CD4-positive, alpha-beta T cell (primary cell): ENCODE measurements around the gene ADCY5. TPM values are rescaled to one million over a fixed set of nuclear protein-coding genes. Genes with fewer than 3 reads are reported as not detected.

Experiments used
- ATAC-seq: fragments of 200-7000 bp; cut with Tn5 transposase; one replicate; pipeline ENCODE4 v1.10.0; 2022; ENCODE audit warnings: mild to moderate bottlenecking; ENCODE audit not compliant: poor library complexity
- CTCF ChIA-PET: fragments of 350-600 bp; sonication (Branson Sonifier 250); formaldehyde crosslinking; loops from one replicate; lab custom pipeline; 2021; ENCODE audit warnings: antibody characterized with exemption, inconsistent platforms; lab: Charles Lee
- POLR2A ChIA-PET: fragments of 350-600 bp; sonication (Branson Sonifier 250); formaldehyde crosslinking; loops from one replicate; lab custom pipeline; 2021; ENCODE audit warnings: antibody characterized with exemption, inconsistent platforms; lab: Charles Lee
- DNase-seq, 14 experiments: peaks; one replicate each; pipeline ENCODE4 v3.0.0-alpha.2; 2013 to 2020; ENCODE audit warnings: mixed read lengths in 2 of 14
- H3K27ac ChIP-seq, 2 donors: one replicate each; pipeline versions ENCODE4 v1.5.1 to v1.7.0; 2013; ENCODE audit warnings: low read length in 2 of 2, low read depth in 1 of 2, mild to moderate bottlenecking in 1 of 2
- H3K27me3 ChIP-seq, 2 experiments: 1 replicate in 1 of 2; 2 replicates in 1 of 2; pipeline versions ENCODE4 v1.6.1 to v1.7.0; 2013; ENCODE audit warnings: low read length in 2 of 2, control low read depth in 1 of 2, mild to moderate bottlenecking in 1 of 2, moderate library complexity in 1 of 2; ENCODE audit not compliant: insufficient read depth in 2 of 2, control insufficient read depth in 1 of 2
- H3K36me3 ChIP-seq: one replicate; pipeline ENCODE4 v1.6.1; 2013; ENCODE audit warnings: low read length, control low read depth; ENCODE audit not compliant: insufficient read depth
- H3K4me1 ChIP-seq: one replicate; pipeline ENCODE4 v1.6.1; 2013; ENCODE audit warnings: low read length, control low read depth; ENCODE audit not compliant: insufficient read depth
- H3K4me3 ChIP-seq: one replicate; pipeline ENCODE4 v1.5.1; 2013; ENCODE audit warnings: mild to moderate bottlenecking, low read length, moderate library complexity
- H3K9me3 ChIP-seq, 2 experiments: 1 replicate in 1 of 2; 2 replicates in 1 of 2; pipeline versions ENCODE4 v1.6.1 to v1.7.0; 2013; ENCODE audit warnings: low read length in 2 of 2, mild to moderate bottlenecking in 2 of 2, control low read depth in 1 of 2, moderate library complexity in 1 of 2; ENCODE audit not compliant: control insufficient read depth in 1 of 2, insufficient read depth in 1 of 2
- H3K27ac Mint-ChIP-seq: one replicate; pipeline ENCODE4 v1.8.0; 2020; ENCODE audit warnings: mixed read lengths
- H3K27me3 Mint-ChIP-seq: one replicate; pipeline ENCODE4 v1.8.0; 2021; ENCODE audit warnings: mixed read lengths
- H3K36me3 Mint-ChIP-seq: one replicate; pipeline ENCODE4 v1.8.0; 2021; ENCODE audit warnings: low read depth, mixed read lengths
- H3K4me1 Mint-ChIP-seq: one replicate; pipeline ENCODE4 v1.8.0; 2021; ENCODE audit warnings: low read depth, mixed read lengths
- H3K4me3 Mint-ChIP-seq: one replicate; pipeline ENCODE4 v1.8.0; 2020; ENCODE audit warnings: mild to moderate bottlenecking, mixed read lengths
- H3K9me3 Mint-ChIP-seq: one replicate; pipeline ENCODE4 v1.8.0; 2020; ENCODE audit warnings: mixed read lengths
- intact Hi-C, 2 experiments: fragments of 100-400 bp; cut with DNase I in 1 of 2; cut with micrococcal nuclease in 1 of 2; formaldehyde crosslinking; loops; one replicate each; pipeline versions ENCODE4 v1.15.1 to v1.9.0; 2023 to 2025; cut with DNase I, micrococcal nuclease
- total RNA-seq, 174 experiments: library from RNA in 2 of 174; stranded (reverse) in 2 of 174; gene quantifications; one replicate each; pipeline ENCODE4 v1.2.3 and lab custom pipeline; 2021 to 2026
- TF ChIP-seq, protein P1 (sequence below): fragments of 200-600 bp; IDR thresholded peaks from one replicate; pipeline ENCODE4 v1.8.0; 2022; ENCODE audit warnings: antibody characterized with exemption, mild to moderate bottlenecking

Gene ADCY5
- total RNA-seq, 2 experiments from 2014 or later, result not detected

GRCh38 chr3:123346021-123346420, 102.9 kb downstream of the ADCY5 start:
- Histone ChIP-seq H3K4me3 (no peak overlapping the region), H3K9me3 (no peaks in the 10 kb centered on the region), H3K27ac (no peak overlapping the region), H3K4me1 (no peaks in the 10 kb centered on the region), H3K36me3 (no peaks in the 10 kb centered on the region), H3K27me3 (peaks cover 0 to 2% of the 10 kb centered on the region in 2 experiments)
- TF ChIP-seq, protein P1, sequence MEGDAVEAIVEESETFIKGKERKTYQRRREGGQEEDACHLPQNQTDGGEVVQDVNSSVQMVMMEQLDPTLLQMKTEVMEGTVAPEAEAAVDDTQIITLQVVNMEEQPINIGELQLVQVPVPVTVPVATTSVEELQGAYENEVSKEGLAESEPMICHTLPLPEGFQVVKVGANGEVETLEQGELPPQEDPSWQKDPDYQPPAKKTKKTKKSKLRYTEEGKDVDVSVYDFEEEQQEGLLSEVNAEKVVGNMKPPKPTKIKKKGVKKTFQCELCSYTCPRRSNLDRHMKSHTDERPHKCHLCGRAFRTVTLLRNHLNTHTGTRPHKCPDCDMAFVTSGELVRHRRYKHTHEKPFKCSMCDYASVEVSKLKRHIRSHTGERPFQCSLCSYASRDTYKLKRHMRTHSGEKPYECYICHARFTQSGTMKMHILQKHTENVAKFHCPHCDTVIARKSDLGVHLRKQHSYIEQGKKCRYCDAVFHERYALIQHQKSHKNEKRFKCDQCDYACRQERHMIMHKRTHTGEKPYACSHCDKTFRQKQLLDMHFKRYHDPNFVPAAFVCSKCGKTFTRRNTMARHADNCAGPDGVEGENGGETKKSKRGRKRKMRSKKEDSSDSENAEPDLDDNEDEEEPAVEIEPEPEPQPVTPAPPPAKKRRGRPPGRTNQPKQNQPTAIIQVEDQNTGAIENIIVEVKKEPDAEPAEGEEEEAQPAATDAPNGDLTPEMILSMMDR, result no peak
- Mint-ChIP-seq H3K36me3 (no peaks in the 10 kb centered on the region), H3K4me1 (no peaks in the 10 kb centered on the region), H3K4me3 (no peak overlapping the region), H3K9me3 (no peaks in the 10 kb centered on the region), H3K27ac (no peak overlapping the region), H3K27me3 (peaks cover 29% of the 10 kb centered on the region)
- POLR2A ChIA-PET, result no interaction called here
- CTCF ChIA-PET, result no interaction called here
- intact Hi-C loops, result no loop called here
- no peak for DNase-seq
- no peak for ATAC-seq

GRCh38 chr3:123344907-123345594, 103.8 kb downstream of the ADCY5 start:
- H3K9me3 ChIP-seq, result no peaks in the 10 kb centered on the region
- no peak overlapping the region for H3K4me3 ChIP-seq
- intact Hi-C loops, result no loop called here
- H3K4me1 ChIP-seq, result no peaks in the 10 kb centered on the region
- ChIA-PET CTCF (no interaction called here), POLR2A (no interaction called here)
- Mint-ChIP-seq H3K27me3 (peaks cover 21% of the 10 kb centered on the region), H3K9me3 (no peaks in the 10 kb centered on the region), H3K36me3 (no peaks in the 10 kb centered on the region), H3K4me3 (no peak overlapping the region), H3K4me1 (no peaks in the 10 kb centered on the region), H3K27ac (no peak overlapping the region)
- H3K27ac ChIP-seq, result no peak overlapping the region
- ATAC-seq (no peak), DNase-seq (no peak)
- H3K36me3 ChIP-seq, result no peaks in the 10 kb centered on the region
- TF ChIP-seq, protein P1, result no peak
- H3K27me3 ChIP-seq, result peaks cover 0 to 2% of the 10 kb centered on the region in 2 experiments

GRCh38 chr3:123344175-123344906, 104.5 kb downstream of the ADCY5 start:
- Mint-ChIP-seq H3K9me3 (no peaks in the 10 kb centered on the region), H3K27ac (no peak overlapping the region), H3K4me1 (no peaks in the 10 kb centered on the region), H3K4me3 (no peak overlapping the region), H3K36me3 (no peaks in the 10 kb centered on the region), H3K27me3 (peaks cover 14% of the 10 kb centered on the region)
- CTCF ChIA-PET, result no interaction called here
- Histone ChIP-seq H3K27ac (no peak overlapping the region), H3K4me1 (no peaks in the 10 kb centered on the region), H3K27me3 (peaks cover 0 to 2% of the 10 kb centered on the region in 2 experiments), H3K9me3 (no peaks in the 10 kb centered on the region), H3K36me3 (no peaks in the 10 kb centered on the region), H3K4me3 (no peak overlapping the region)
- DNase-seq (no peak), ATAC-seq (no peak)
- TF ChIP-seq, protein P1, result no peak
- POLR2A ChIA-PET, result no interaction called here
- intact Hi-C loops, result no loop called here
